BLaER1 treated with 17β-estradiol and CSF1 and Interleukin-3, amounts not matched to agents 10 nM and 100 nM (cell line): Measurements from ENCODE around the gene ALKBH5.

Experiments used
- H3K27ac ChIP-seq, 11 experiments: shearing (Covaris generic); formaldehyde crosslinking; 2 replicates each; pipeline ENCODE4 v1.8.1; 2022
- H3K27me3 ChIP-seq, 11 experiments: shearing (Covaris generic); formaldehyde crosslinking; 2 replicates each; pipeline ENCODE4 v1.8.1; 2022
- H3K36me3 ChIP-seq, 11 experiments: shearing (Covaris generic); formaldehyde crosslinking; 2 replicates each; pipeline ENCODE4 v1.8.1; 2022
- H3K4me1 ChIP-seq, 10 experiments: shearing (Covaris generic); formaldehyde crosslinking; 2 replicates each; pipeline ENCODE4 v1.8.1; 2022
- H3K4me2 ChIP-seq, 11 experiments: shearing (Covaris generic); formaldehyde crosslinking; 2 replicates each; pipeline ENCODE4 v1.8.1; 2022
- H3K4me3 ChIP-seq, 10 experiments: shearing (Covaris generic); formaldehyde crosslinking; 2 replicates each; pipeline ENCODE4 v1.8.1; 2022
- H3K9ac ChIP-seq, 11 experiments: shearing (Covaris generic); formaldehyde crosslinking; 2 replicates each; pipeline ENCODE4 v1.8.1; 2022
- H3K9me3 ChIP-seq, 11 experiments: shearing (Covaris generic); formaldehyde crosslinking; replicated peaks in 1 of 11; 2 replicates each; pipeline ENCODE4 v1.8.1; 2022
- H4K20me1 ChIP-seq, 11 experiments: shearing (Covaris generic); formaldehyde crosslinking; 2 replicates each; pipeline ENCODE4 v1.8.1; 2022
- Cebpa-rat ChIP-seq, 11 experiments: shearing (Covaris generic); IDR thresholded peaks; 2 replicates each; pipeline ENCODE4 v1.8.1; 2022

The ALKBH5 gene

GRCh38 chr17:18186627-18186982 is 3.0 kb downstream of the ALKBH5 start:
- no peaks in the 10 kb centered on the region for H3K9me3 ChIP-seq
- H4K20me1 ChIP-seq: peaks cover 74 to 78% (median 76%) of the 10 kb centered on the region in 11 experiments
- H3K9ac ChIP-seq: peak overlapping the region; percentile 88 to 97 (median 93)
- H3K27ac ChIP-seq: peak overlapping the region in 7 of 11 experiments; percentile 2 to 96 (median 27); a peak in 11 of 22 replicates
- no peaks in the 10 kb centered on the region for H3K27me3 ChIP-seq
- peak overlapping the region; percentile 71 to 92 (median 82) for H3K4me3 ChIP-seq
- TF ChIP-seq Cebpa-rat (IDR thresholded peaks at IDR 0.05): peak in 6 of 11 experiments; percentile 9 to 77 (median 48); a peak in 6 of 22 replicates
- H3K36me3 ChIP-seq: peaks cover 28 to 60% (median 50%) of the 10 kb centered on the region in 11 experiments
- peaks cover 56 to 77% (median 72%) of the 10 kb centered on the region in 10 experiments for H3K4me1 ChIP-seq
- peak overlapping the region; percentile 91 to 100 (median 97) for H3K4me2 ChIP-seq

- peak overlapping the region; percentile 91 to 100 (median 97) for H3K4me2 ChIP-seq
- peaks cover 80 to 85% (median 82%) of the 10 kb centered on the region in 11 experiments for H4K20me1 ChIP-seq
- no peak for TF ChIP-seq Cebpa-rat (IDR thresholded peaks at IDR 0.05)
- H3K4me1 ChIP-seq: peaks cover 50 to 73% (median 70%) of the 10 kb centered on the region in 10 experiments
- H3K4me3 ChIP-seq: peak overlapping the region; percentile 71 to 92 (median 82)
- H3K36me3 ChIP-seq: peaks cover 34 to 66% (median 56%) of the 10 kb centered on the region in 11 experiments
- H3K27me3 ChIP-seq: no peaks in the 10 kb centered on the region
- no peaks in the 10 kb centered on the region for H3K9me3 ChIP-seq
- peak overlapping the region; percentile 88 to 97 (median 93) for H3K9ac ChIP-seq
- peak overlapping the region in 2 of 11 experiments; percentile 23 to 96; a peak in 2 of 22 replicates for H3K27ac ChIP-seq
These were observed 3.6 kb downstream of the ALKBH5 start for GRCh38 chr17:18187226-18187625.

- Histone ChIP-seq H3K36me3 (peaks cover 37 to 75% (median 65%) of the 10 kb centered on the region in 11 experiments), H3K4me1 (peaks cover 45 to 68% (median 65%) of the 10 kb centered on the region in 10 experiments), H3K4me2 (peak overlapping the region; percentile 91 to 100 (median 97)), H3K4me3 (peak overlapping the region; percentile 71 to 92 (median 82); a peak in 17 of 20 replicates), H3K9ac (peak overlapping the region; percentile 11 to 97 (median 93); a peak in 15 of 22 replicates), H3K9me3 (no peaks in the 10 kb centered on the region), H3K27me3 (no peaks in the 10 kb centered on the region), H4K20me1 (peaks cover 89 to 93% (median 91%) of the 10 kb centered on the region in 11 experiments), H3K27ac (peak overlapping the region in 3 of 11 experiments; percentile 11 to 35 (median 22); a peak in 3 of 22 replicates)
- no peak for TF ChIP-seq Cebpa-rat (IDR thresholded peaks at IDR 0.05)
These were observed 4.5 kb downstream of the ALKBH5 start for GRCh38 chr17:18187821-18188761.

- peaks cover 97 to 100% (median 98%) of the 10 kb centered on the region in 11 experiments for H4K20me1 ChIP-seq
- H3K9me3 ChIP-seq: no peaks in the 10 kb centered on the region
- H3K27ac ChIP-seq: peak overlapping the region in 1 of 11 experiments; percentile 4; a peak in 1 of 22 replicates
- H3K4me2 ChIP-seq: peak overlapping the region; percentile 18 to 100 (median 49); a peak in 17 of 22 replicates
- peak overlapping the region in 2 of 11 experiments; percentile 2 to 7; a peak in 2 of 22 replicates for H3K9ac ChIP-seq
- H3K4me3 ChIP-seq: no peak overlapping the region
- H3K36me3 ChIP-seq: peaks cover 56 to 97% (median 87%) of the 10 kb centered on the region in 11 experiments
- peaks cover 42 to 65% (median 59%) of the 10 kb centered on the region in 10 experiments for H3K4me1 ChIP-seq
- no peaks in the 10 kb centered on the region for H3K27me3 ChIP-seq
- TF ChIP-seq Cebpa-rat (IDR thresholded peaks at IDR 0.05): no peak
These were observed 7.1 kb downstream of the ALKBH5 start for GRCh38 chr17:18190628-18191235.

- no peak for TF ChIP-seq Cebpa-rat (IDR thresholded peaks at IDR 0.05)
- Histone ChIP-seq H3K27me3 (no peaks in the 10 kb centered on the region), H3K4me1 (peaks cover 37 to 60% (median 54%) of the 10 kb centered on the region in 10 experiments), H3K27ac (no peak overlapping the region; a peak in 1 of 22 replicates), H3K4me2 (peak overlapping the region in 10 of 11 experiments; percentile 18 to 100 (median 72); a peak in 12 of 22 replicates), H3K4me3 (no peak overlapping the region), H3K9ac (peak overlapping the region in 1 of 11 experiments; percentile 35; a peak in 1 of 22 replicates), H4K20me1 (peaks cover 95 to 100% (median 98%) of the 10 kb centered on the region in 11 experiments), H3K36me3 (peaks cover 61 to 97% (median 91%) of the 10 kb centered on the region in 11 experiments), H3K9me3 (no peaks in the 10 kb centered on the region)
These were observed 7.6 kb downstream of the ALKBH5 start for GRCh38 chr17:18191236-18191667.

DNA sequence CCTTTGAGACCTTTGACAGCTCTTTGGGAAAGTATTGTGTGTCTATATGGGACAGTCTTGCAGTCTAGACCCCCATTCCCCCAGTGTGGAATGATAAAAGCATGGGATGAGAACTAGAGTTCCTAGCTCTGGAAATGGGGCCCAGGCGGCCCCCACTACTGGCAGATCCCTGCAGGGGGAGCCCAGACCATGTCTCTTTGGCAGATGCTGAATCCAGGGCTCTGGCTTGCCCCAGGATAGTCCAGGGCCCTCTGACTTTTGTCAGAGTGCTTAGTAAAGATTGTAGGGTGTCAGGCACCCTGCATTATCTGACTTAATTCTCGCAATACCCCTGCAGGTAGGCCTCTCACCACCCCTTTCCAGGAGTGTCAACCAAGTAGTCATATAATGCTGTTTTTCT is 8.3 kb downstream of the ALKBH5 start:
- Histone ChIP-seq H3K9me3 (no peaks in the 10 kb centered on the region), H3K27me3 (no peaks in the 10 kb centered on the region), H3K36me3 (peaks cover 69 to 98% (median 95%) of the 10 kb centered on the region in 11 experiments), H3K4me3 (no peak overlapping the region), H3K27ac (no peak overlapping the region), H4K20me1 (peaks cover 95 to 100% (median 98%) of the 10 kb centered on the region in 11 experiments), H3K9ac (peak overlapping the region in 4 of 11 experiments; percentile 7 to 35 (median 30); a peak in 2 of 22 replicates), H3K4me2 (peak overlapping the region in 1 of 11 experiments; percentile 3; a peak in 1 of 22 replicates), H3K4me1 (peaks cover 30 to 53% (median 47%) of the 10 kb centered on the region in 10 experiments)
- no peak for TF ChIP-seq Cebpa-rat (IDR thresholded peaks at IDR 0.05)

GRCh38 chr17:18194394-18194793 is 10.8 kb downstream of the ALKBH5 start:
- H3K27me3 ChIP-seq: no peaks in the 10 kb centered on the region
- H3K27ac ChIP-seq: no peak overlapping the region
- H3K4me1 ChIP-seq: peaks cover 10 to 28% (median 23%) of the 10 kb centered on the region in 10 experiments
- peaks cover 95 to 100% (median 98%) of the 10 kb centered on the region in 11 experiments for H4K20me1 ChIP-seq
- H3K4me3 ChIP-seq: no peak overlapping the region
- no peak overlapping the region for H3K9ac ChIP-seq
- peaks cover 73 to 98% (median 95%) of the 10 kb centered on the region in 11 experiments for H3K36me3 ChIP-seq
- no peak for TF ChIP-seq Cebpa-rat (IDR thresholded peaks at IDR 0.05)
- H3K4me2 ChIP-seq: no peak overlapping the region
- H3K9me3 ChIP-seq: no peaks in the 10 kb centered on the region

DNA sequence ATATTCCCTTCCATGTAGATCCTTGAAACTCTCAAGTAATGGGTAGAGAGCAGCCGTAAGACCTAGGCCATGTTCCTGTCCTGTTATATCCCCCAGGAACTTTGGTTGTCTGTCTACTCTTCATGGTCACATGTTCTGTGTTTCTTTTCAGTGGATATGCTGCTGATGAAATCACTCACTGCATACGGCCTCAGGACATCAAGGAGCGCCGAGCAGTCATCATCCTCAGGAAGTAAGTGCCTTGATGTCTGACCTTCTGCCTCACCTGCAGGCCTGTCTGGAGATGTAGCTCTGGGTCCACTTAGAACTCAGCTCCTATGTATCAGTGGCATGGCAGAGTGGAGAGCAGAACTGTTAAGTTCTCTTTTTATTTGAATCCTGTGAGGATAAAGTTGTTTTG is 11.2 kb downstream of the ALKBH5 start:
- Histone ChIP-seq H4K20me1 (peaks cover 95 to 100% (median 98%) of the 10 kb centered on the region in 11 experiments), H3K27me3 (no peaks in the 10 kb centered on the region), H3K4me2 (no peak overlapping the region), H3K4me3 (no peak overlapping the region), H3K9me3 (no peaks in the 10 kb centered on the region), H3K36me3 (peaks cover 73 to 98% (median 95%) of the 10 kb centered on the region in 11 experiments), H3K9ac (no peak overlapping the region), H3K4me1 (peaks cover 10 to 24% (median 19%) of the 10 kb centered on the region in 10 experiments), H3K27ac (no peak overlapping the region)
- no peak for TF ChIP-seq Cebpa-rat (IDR thresholded peaks at IDR 0.05)
